ENCODE measurements around the gene RBMY1D.

- TF ChIP-seq POLR2AphosphoS5 (IDR thresholded peaks at IDR 0.05) (no peak), POLR2A (IDR thresholded peaks at IDR 0.05; ENCODE audit: low read depth) (no peak)
Measured at GRCh38 chrY:21836343-21836742, 58.0 kb downstream of the RBMY1D start.

Data from esophagus muscularis mucosa (tissue), 2 donors.